Muscle of leg (tissue), 11 donors: ENCODE measurements around the gene PKN3. TPM values are rescaled to one million over a fixed set of nuclear protein-coding genes. Genes with fewer than 3 reads are reported as not detected.
A peak's percentile ranks its signal among the peaks of the same experiment; 100 is the strongest.
"Not testable (repeated sequence)": the region's sequence is repeated elsewhere in the genome, so short reads cannot be mapped to it uniquely, and the experiment has no call there.

Source experiments
- DNase-seq: peaks from one replicate; pipeline ENCODE4 v3.0.0; 2013
- H3K27ac ChIP-seq: one replicate; pipeline ENCODE4 v1.5.1; 2013; ENCODE audit warnings: mild to moderate bottlenecking, low read length, control low read depth
- H3K27me3 ChIP-seq: one replicate; pipeline ENCODE4 v1.6.1; 2013; ENCODE audit warnings: low read length; ENCODE audit not compliant: control insufficient read depth, insufficient read depth
- H3K36me3 ChIP-seq: one replicate; pipeline ENCODE4 v1.6.1; 2013; ENCODE audit warnings: low read length; ENCODE audit not compliant: control insufficient read depth, insufficient read depth
- H3K4me1 ChIP-seq: one replicate; pipeline ENCODE4 v1.6.1; 2013; ENCODE audit warnings: low read length; ENCODE audit not compliant: control insufficient read depth, insufficient read depth
- H3K4me3 ChIP-seq: one replicate; pipeline ENCODE4 v1.5.1; 2013; ENCODE audit warnings: low read length, control low read depth
- H3K9me3 ChIP-seq: replicated peaks from 2 replicates; pipeline ENCODE4 v1.6.1; 2013; ENCODE audit warnings: low read depth, low read length; ENCODE audit not compliant: control insufficient read depth
- WGBS: methylation state at CpG from one replicate; pipeline ENCODE4 v1.1.5; 2013; ENCODE audit warnings: missing lambda C conversion rate; ENCODE audit not compliant: insufficient coverage; 5-methylcytosine and 5-hydroxymethylcytosine counted together
- polyA plus RNA-seq, 8 donors: library from polyadenylated mRNA; unstranded; fragments of 120-200 nt; gene quantifications; one replicate each; pipeline versions ENCODE4 v1.2.1 to v1.2.3, GENCODE V29; 2013; ENCODE audit warnings: inconsistent platforms in 1 of 8, low replicate concordance in 1 of 8; ENCODE audit not compliant: insufficient read length in 8 of 8, insufficient read depth in 1 of 8
- total RNA-seq: library from RNA; stranded (reverse); fragments of 120-200 nt; gene quantifications from one replicate; pipeline ENCODE4 v1.2.4, GENCODE V29; 2013

PKN3 gene
- total and polyA plus RNA-seq, 9 donors, result 2.9 to 11.0 (median 8.6) TPM

- Histone ChIP-seq H3K4me3 (peak overlapping the region; percentile 75), H3K9me3 (no peaks in the 10 kb centered on the region), H3K4me1 (peaks cover 11% of the 10 kb centered on the region), H3K27ac (peak overlapping the region; percentile 78), H3K36me3 (peaks cover 21% of the 10 kb centered on the region), H3K27me3 (no peaks in the 10 kb centered on the region)
- under 1% methylated on average over 53 of the region's 83 CpGs for WGBS
- peak; percentile 81 for DNase-seq
Measured at GRCh38 chr9:128689820-128690683, 12.3 kb upstream of the PKN3 start.

DNA sequence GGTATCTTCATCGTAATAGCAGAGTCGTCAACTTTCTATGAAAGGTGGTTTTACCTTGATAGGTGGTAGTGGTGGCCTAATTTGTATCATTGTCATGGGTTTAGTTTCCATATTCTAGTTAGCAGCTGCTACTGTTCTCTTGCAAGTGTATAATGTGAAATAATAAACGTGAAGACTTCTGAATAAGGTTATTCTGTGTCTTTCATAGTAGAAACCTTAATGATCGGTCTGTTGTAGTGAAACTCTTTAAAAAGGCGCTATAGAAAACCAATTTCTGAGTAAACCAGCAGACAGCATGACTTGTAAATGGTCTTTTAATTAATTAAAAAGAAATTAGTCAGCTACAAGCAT is 11.6 kb upstream of the PKN3 start:
- 0% methylated on average over 2 of the region's 5 CpGs for WGBS
- DNase-seq, result no peak
- Histone ChIP-seq H3K4me1 (peaks cover 7% of the 10 kb centered on the region), H3K27ac (peak overlapping the region; percentile 78), H3K36me3 (peaks cover 23% of the 10 kb centered on the region), H3K9me3 (no peaks in the 10 kb centered on the region), H3K4me3 (peak overlapping the region; percentile 75), H3K27me3 (no peaks in the 10 kb centered on the region)

GRCh38 chr9:128693738-128694137 is 8.6 kb upstream of the PKN3 start:
- 73% methylated on average over 2 of the region's 3 CpGs for WGBS
- H3K4me1 ChIP-seq, result not testable (repeated sequence)

DNA sequence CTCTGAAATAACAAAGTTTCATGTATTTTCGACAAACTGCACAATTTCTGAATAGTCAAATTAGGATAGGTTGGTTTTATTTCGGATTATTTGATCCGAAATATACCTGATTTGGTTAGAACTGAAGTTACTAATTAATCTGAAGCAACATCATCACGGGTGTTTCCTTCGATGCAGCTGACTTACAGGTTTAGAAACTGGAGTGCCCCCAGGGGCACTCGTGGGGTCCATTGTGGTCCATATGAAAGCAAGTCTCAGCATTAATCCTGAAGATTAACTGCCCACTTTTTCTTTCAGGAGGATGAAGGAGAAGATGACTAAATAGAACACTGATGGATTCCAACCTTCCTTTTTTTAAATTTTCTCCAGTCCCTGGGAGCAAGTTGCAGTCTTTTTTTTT is 8.0 kb upstream of the PKN3 start:
- no peaks in the 10 kb centered on the region for H3K27me3 ChIP-seq
- H3K9me3 ChIP-seq, result no peaks in the 10 kb centered on the region
- peaks cover 37% of the 10 kb centered on the region for H3K36me3 ChIP-seq
- DNase-seq, result no peak
- H3K27ac ChIP-seq, result no peak overlapping the region
- WGBS, result no CpG with 5 or more reads among the region's 6 CpGs
- H3K4me3 ChIP-seq, result no peak overlapping the region
- no peaks in the 10 kb centered on the region for H3K4me1 ChIP-seq

More at GRCh38 chr9:128693738-128694137, 8.6 kb upstream of the PKN3 start:
- not testable (repeated sequence) for H3K27ac ChIP-seq, H3K9me3 ChIP-seq, DNase-seq, H3K27me3 ChIP-seq, H3K4me3 ChIP-seq
- H3K36me3 ChIP-seq, result peaks cover 37% of the 10 kb centered on the region

GRCh38 chr9:128696923-128697707 is 5.2 kb upstream of the PKN3 start:
- WGBS, result 52% methylated on average over 2 of the region's 8 CpGs
- no peak overlapping the region for H3K27ac ChIP-seq
- H3K27me3 ChIP-seq, result no peaks in the 10 kb centered on the region
- H3K36me3 ChIP-seq, result peaks cover 30% of the 10 kb centered on the region
- no peak overlapping the region for H3K4me3 ChIP-seq
- no peak for DNase-seq
- H3K4me1 ChIP-seq, result peaks cover 2% of the 10 kb centered on the region
- no peaks in the 10 kb centered on the region for H3K9me3 ChIP-seq

DNA sequence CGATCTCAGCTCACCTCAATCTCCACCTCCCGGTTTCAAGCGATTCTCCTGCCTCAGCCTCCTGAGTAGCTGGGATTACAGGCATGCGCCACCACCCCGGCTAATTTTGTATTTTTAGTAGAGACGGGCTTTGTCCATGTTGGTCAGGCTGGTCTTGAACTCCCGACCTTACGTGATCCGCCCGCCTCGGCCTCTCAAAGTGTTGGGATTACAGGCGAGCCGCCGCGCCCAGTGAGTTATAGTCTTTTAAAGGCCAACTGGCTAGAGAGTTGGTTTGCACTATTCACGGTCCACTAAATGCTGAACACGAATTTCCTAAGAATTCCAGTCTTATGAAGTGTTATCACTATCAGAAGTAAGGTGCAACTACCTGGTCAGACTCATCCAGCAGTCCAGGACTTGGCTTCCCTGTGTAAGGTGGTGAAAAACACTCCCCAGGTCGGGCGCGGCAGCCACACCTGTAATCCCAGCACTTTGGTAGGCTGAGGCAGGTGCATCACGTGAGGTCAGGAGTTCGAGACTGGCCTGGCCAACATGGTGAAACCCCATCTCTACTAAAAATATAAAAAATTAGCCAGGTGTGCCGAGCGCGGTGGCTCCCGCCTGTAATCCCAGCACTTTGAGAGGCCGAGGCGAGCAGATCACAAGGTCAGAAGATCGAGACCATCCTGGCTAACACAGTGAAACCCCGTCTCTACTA is 3.1 kb upstream of the PKN3 start:
- DNase-seq, H3K9me3 ChIP-seq, H3K27me3 ChIP-seq, H3K27ac ChIP-seq, H3K4me3 ChIP-seq: not testable (repeated sequence)
- 91% methylated on average over 15 of the region's 30 CpGs for WGBS
- Histone ChIP-seq H3K4me1 (peaks cover 16% of the 10 kb centered on the region), H3K36me3 (peaks cover 19% of the 10 kb centered on the region)

- H3K9me3 ChIP-seq, result no peaks in the 10 kb centered on the region
- no peak overlapping the region for H3K27ac ChIP-seq
- H3K4me3 ChIP-seq, result no peak overlapping the region
- H3K36me3 ChIP-seq, result peaks cover 14% of the 10 kb centered on the region
- no peak for DNase-seq
- 52% methylated on average over 4 of the region's 10 CpGs for WGBS
- no peaks in the 10 kb centered on the region for H3K27me3 ChIP-seq
- peaks cover 29% of the 10 kb centered on the region for H3K4me1 ChIP-seq
Measured at GRCh38 chr9:128701227-128701854, 962 bp upstream of the PKN3 start.

- 4% methylated on average over 52 of the region's 55 CpGs for whole genome bisulfite sequencing
- H3K36me3 ChIP-seq, result peaks cover 13% of the 10 kb centered on the region
- DNase-seq, result peak; percentile 26
- H3K27me3 ChIP-seq, result no peaks in the 10 kb centered on the region
- peaks cover 29% of the 10 kb centered on the region for H3K4me1 ChIP-seq
- H3K4me3 ChIP-seq, result peak overlapping the region; percentile 67
- H3K27ac ChIP-seq, result peak overlapping the region; percentile 42
- no peaks in the 10 kb centered on the region for H3K9me3 ChIP-seq
Measured at GRCh38 chr9:128702949-128703615, 779 bp downstream of the PKN3 start.

GRCh38 chr9:128703616-128704355 is 1.5 kb downstream of the PKN3 start:
- peaks cover 13% of the 10 kb centered on the region for H3K36me3 ChIP-seq
- no peaks in the 10 kb centered on the region for H3K27me3 ChIP-seq
- H3K27ac ChIP-seq, result peak overlapping the region; percentile 42
- peaks cover 29% of the 10 kb centered on the region for H3K4me1 ChIP-seq
- H3K4me3 ChIP-seq, result peak overlapping the region; percentile 67
- DNase-seq, result no peak
- no peaks in the 10 kb centered on the region for H3K9me3 ChIP-seq
- WGBS, result 60% methylated on average over 24 of the region's 31 CpGs
